DMS53 treated with DMSO at 0.1 percent for 48 hours (cell line): ENCODE measurements around the gene CLEC2A.
A peak's percentile ranks its signal among the peaks of the same experiment; 100 is the strongest.

Experiments
- DNase-seq: peaks from one replicate; lab custom pipeline; 2025; ENCODE audit not compliant: unreplicated experiment; lab: John Stamatoyannopoulos, UW

CLEC2A gene

GRCh38 chr12:9935026-9935425, 2.9 kb upstream of the CLEC2A start:
- DNase-seq = no peak

- no peak for DNase-seq
Measured at GRCh38 chr12:9933958-9934357, 1.8 kb upstream of the CLEC2A start.

- DNase-seq = no peak
Measured at GRCh38 chr12:9931245-9931644, 925 bp downstream of the CLEC2A start.

- no peak for DNase-seq
Measured at GRCh38 chr12:9928607-9929006, 3.6 kb downstream of the CLEC2A start.

GRCh38 chr12:9926876-9927275, 5.3 kb downstream of the CLEC2A start:
- DNase-seq = no peak

- DNase-seq = peak; percentile 73
Measured at GRCh38 chr12:9925705-9926393, 6.3 kb downstream of the CLEC2A start.

- DNase-seq = no peak
Measured at GRCh38 chr12:9922429-9922828, 9.7 kb downstream of the CLEC2A start.

GRCh38 chr12:9920451-9920850, 11.7 kb downstream of the CLEC2A start:
- no peak for DNase-seq

- no peak for DNase-seq
Measured at GRCh38 chr12:9919443-9919842, 12.7 kb downstream of the CLEC2A start.

GRCh38 chr12:9911708-9912107, 20.5 kb downstream of the CLEC2A start:
- DNase-seq = no peak

- no peak for DNase-seq
Measured at GRCh38 chr12:9910716-9911421, 21.3 kb downstream of the CLEC2A start.

- no peak for DNase-seq
Measured at GRCh38 chr12:9909724-9910123, 22.4 kb downstream of the CLEC2A start.

GRCh38 chr12:9908350-9908749, 23.8 kb downstream of the CLEC2A start:
- no peak for DNase-seq

- DNase-seq = no peak
Measured at GRCh38 chr12:9907769-9908168, 24.4 kb downstream of the CLEC2A start.

- DNase-seq = no peak
Measured at GRCh38 chr12:9906873-9907272, 25.3 kb downstream of the CLEC2A start.

- DNase-seq = no peak
Measured at GRCh38 chr12:9902539-9903228, 29.5 kb downstream of the CLEC2A start.

GRCh38 chr12:9900930-9901329, 31.2 kb downstream of the CLEC2A start:
- no peak for DNase-seq

- no peak for DNase-seq
Measured at GRCh38 chr12:9899209-9899608, 33.0 kb downstream of the CLEC2A start.

- no peak for DNase-seq
Measured at GRCh38 chr12:9897535-9897934, 34.6 kb downstream of the CLEC2A start.

- DNase-seq = no peak
Measured at GRCh38 chr12:9895215-9895971, 36.8 kb downstream of the CLEC2A start.

GRCh38 chr12:9888665-9889273, 43.4 kb downstream of the CLEC2A start:
- peak; percentile 21 for DNase-seq
